SW480 (cell line): ENCODE results near the gene COL25A1.
A peak's percentile ranks its signal among the peaks of the same experiment; 100 is the strongest.

Experiments used
- DNase-seq: peaks from one replicate; pipeline ENCODE4 v3.0.0-alpha.2; 2016; ENCODE audit warnings: low spot score

The COL25A1 gene

GRCh38 chr4:108811486-108811885 lies 491.0 kb downstream of the COL25A1 start:
- DNase-seq = no peak

- no peak for DNase-seq
These were observed 492.4 kb downstream of the COL25A1 start for GRCh38 chr4:108810087-108810486.

GRCh38 chr4:108804648-108805273 lies 497.7 kb downstream of the COL25A1 start:
- DNase-seq = no peak

- no peak for DNase-seq
These were observed 503.2 kb downstream of the COL25A1 start for GRCh38 chr4:108799306-108799705.

GRCh38 chr4:108796173-108796572 lies 506.3 kb downstream of the COL25A1 start:
- DNase-seq = no peak

GRCh38 chr4:108795733-108796132 lies 506.7 kb downstream of the COL25A1 start:
- no peak for DNase-seq

GRCh38 chr4:108794136-108794535 lies 508.3 kb downstream of the COL25A1 start:
- no peak for DNase-seq

- DNase-seq = no peak
These were observed 509.0 kb downstream of the COL25A1 start for GRCh38 chr4:108793415-108793814.

GRCh38 chr4:108788731-108789130 lies 513.7 kb downstream of the COL25A1 start:
- no peak for DNase-seq

- no peak for DNase-seq
These were observed 514.7 kb downstream of the COL25A1 start for GRCh38 chr4:108787724-108788123.

GRCh38 chr4:108787106-108787505 lies 515.4 kb downstream of the COL25A1 start:
- no peak for DNase-seq

- DNase-seq = no peak
These were observed 516.1 kb downstream of the COL25A1 start for GRCh38 chr4:108786351-108786750.

- DNase-seq = no peak
These were observed 518.6 kb downstream of the COL25A1 start for GRCh38 chr4:108783665-108784463.

- DNase-seq = no peak
These were observed 522.5 kb downstream of the COL25A1 start for GRCh38 chr4:108779958-108780357.

- no peak for DNase-seq
These were observed 525.1 kb downstream of the COL25A1 start for GRCh38 chr4:108777388-108777787.

GRCh38 chr4:108775921-108776320 lies 526.5 kb downstream of the COL25A1 start:
- DNase-seq = no peak

GRCh38 chr4:108774809-108775530 lies 527.5 kb downstream of the COL25A1 start:
- DNase-seq = no peak

- no peak for DNase-seq
These were observed 530.1 kb downstream of the COL25A1 start for GRCh38 chr4:108772402-108772801.

GRCh38 chr4:108766058-108766457 lies 536.4 kb downstream of the COL25A1 start:
- DNase-seq = no peak

GRCh38 chr4:108763986-108764385 lies 538.5 kb downstream of the COL25A1 start:
- no peak for DNase-seq

- DNase-seq = no peak
These were observed 539.2 kb downstream of the COL25A1 start for GRCh38 chr4:108763226-108763593.

GRCh38 chr4:108762559-108763225 lies 539.8 kb downstream of the COL25A1 start, which contains the start of gene ETNPPL:
ETNPPL (minus strand) TSS chr4:108763053; CDS start chr4:108762898, 155 bp downstream.
- DNase-seq = peak; percentile 29
